Upper lobe of left lung (tissue), 4 donors: ENCODE data around the gene DNAH17.

Experiments used
- POLR2A ChIP-seq, 4 donors: fragments of 450-650 bp; IDR thresholded peaks; one replicate each; pipeline ENCODE4 v1.5.1; 2016 to 2017; ENCODE audit warnings: antibody characterized with exemption in 4 of 4, mild to moderate bottlenecking in 2 of 4
- POLR2AphosphoS5 ChIP-seq, 2 donors: sonication (generic); formaldehyde crosslinking; IDR thresholded peaks; one replicate each; pipeline ENCODE4 v1.5.1; 2017; ENCODE audit warnings: antibody characterized with exemption in 2 of 2
- TF ChIP-seq, protein P1 (sequence below), 6 experiments: fragments of 450-650 bp in 4 of 6; fragments of 200-600 bp in 2 of 6; sonication (generic) in 2 of 6; IDR thresholded peaks; one replicate each; pipeline ENCODE4 v1.5.1; 2016 to 2019; ENCODE audit warnings: antibody characterized with exemption in 6 of 6

- TF ChIP-seq, protein P1, sequence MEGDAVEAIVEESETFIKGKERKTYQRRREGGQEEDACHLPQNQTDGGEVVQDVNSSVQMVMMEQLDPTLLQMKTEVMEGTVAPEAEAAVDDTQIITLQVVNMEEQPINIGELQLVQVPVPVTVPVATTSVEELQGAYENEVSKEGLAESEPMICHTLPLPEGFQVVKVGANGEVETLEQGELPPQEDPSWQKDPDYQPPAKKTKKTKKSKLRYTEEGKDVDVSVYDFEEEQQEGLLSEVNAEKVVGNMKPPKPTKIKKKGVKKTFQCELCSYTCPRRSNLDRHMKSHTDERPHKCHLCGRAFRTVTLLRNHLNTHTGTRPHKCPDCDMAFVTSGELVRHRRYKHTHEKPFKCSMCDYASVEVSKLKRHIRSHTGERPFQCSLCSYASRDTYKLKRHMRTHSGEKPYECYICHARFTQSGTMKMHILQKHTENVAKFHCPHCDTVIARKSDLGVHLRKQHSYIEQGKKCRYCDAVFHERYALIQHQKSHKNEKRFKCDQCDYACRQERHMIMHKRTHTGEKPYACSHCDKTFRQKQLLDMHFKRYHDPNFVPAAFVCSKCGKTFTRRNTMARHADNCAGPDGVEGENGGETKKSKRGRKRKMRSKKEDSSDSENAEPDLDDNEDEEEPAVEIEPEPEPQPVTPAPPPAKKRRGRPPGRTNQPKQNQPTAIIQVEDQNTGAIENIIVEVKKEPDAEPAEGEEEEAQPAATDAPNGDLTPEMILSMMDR (IDR thresholded peaks at IDR 0.05) = no peak
- no peak for TF ChIP-seq POLR2A (IDR thresholded peaks at IDR 0.05)
- TF ChIP-seq POLR2AphosphoS5 (IDR thresholded peaks at IDR 0.05) = no peak
Observed at GRCh38 chr17:78532922-78533640, 44.1 kb downstream of the DNAH17 start.
